HUES48 (cell line): ENCODE results near the gene ERFL.
"Not testable (repeated sequence)": the region's sequence is repeated elsewhere in the genome, so short reads cannot be mapped to it uniquely, and the experiment has no call there.

ENCODE experiments used
- H3K27ac ChIP-seq: one replicate; pipeline ENCODE4 v1.7.0; 2013; ENCODE audit warnings: low read depth, low read length, inconsistent platforms
- H3K27me3 ChIP-seq: 2 replicates; pipeline ENCODE4 v1.6.1; 2013; ENCODE audit warnings: mild to moderate bottlenecking, low read length; ENCODE audit not compliant: control insufficient read depth, insufficient read depth
- H3K36me3 ChIP-seq: 2 replicates; pipeline ENCODE4 v1.6.1; 2013; ENCODE audit warnings: low read length; ENCODE audit not compliant: control insufficient read depth, insufficient read depth
- H3K4me1 ChIP-seq: 2 replicates; pipeline ENCODE4 v1.6.1; 2013; ENCODE audit warnings: mild to moderate bottlenecking, low read length; ENCODE audit not compliant: control insufficient read depth, insufficient read depth
- H3K4me3 ChIP-seq: 2 replicates; pipeline ENCODE4 v1.5.1; 2013; ENCODE audit warnings: mild to moderate bottlenecking, low read depth, low read length
- H3K9ac ChIP-seq: 2 replicates; pipeline ENCODE4 v1.6.1; 2013; ENCODE audit warnings: mild to moderate bottlenecking, low read depth, low read length, moderate library complexity
- H3K9me3 ChIP-seq: 2 replicates; pipeline ENCODE4 v1.6.1; 2013; ENCODE audit warnings: low read length; ENCODE audit not compliant: control insufficient read depth, insufficient read depth

The ERFL gene

DNA sequence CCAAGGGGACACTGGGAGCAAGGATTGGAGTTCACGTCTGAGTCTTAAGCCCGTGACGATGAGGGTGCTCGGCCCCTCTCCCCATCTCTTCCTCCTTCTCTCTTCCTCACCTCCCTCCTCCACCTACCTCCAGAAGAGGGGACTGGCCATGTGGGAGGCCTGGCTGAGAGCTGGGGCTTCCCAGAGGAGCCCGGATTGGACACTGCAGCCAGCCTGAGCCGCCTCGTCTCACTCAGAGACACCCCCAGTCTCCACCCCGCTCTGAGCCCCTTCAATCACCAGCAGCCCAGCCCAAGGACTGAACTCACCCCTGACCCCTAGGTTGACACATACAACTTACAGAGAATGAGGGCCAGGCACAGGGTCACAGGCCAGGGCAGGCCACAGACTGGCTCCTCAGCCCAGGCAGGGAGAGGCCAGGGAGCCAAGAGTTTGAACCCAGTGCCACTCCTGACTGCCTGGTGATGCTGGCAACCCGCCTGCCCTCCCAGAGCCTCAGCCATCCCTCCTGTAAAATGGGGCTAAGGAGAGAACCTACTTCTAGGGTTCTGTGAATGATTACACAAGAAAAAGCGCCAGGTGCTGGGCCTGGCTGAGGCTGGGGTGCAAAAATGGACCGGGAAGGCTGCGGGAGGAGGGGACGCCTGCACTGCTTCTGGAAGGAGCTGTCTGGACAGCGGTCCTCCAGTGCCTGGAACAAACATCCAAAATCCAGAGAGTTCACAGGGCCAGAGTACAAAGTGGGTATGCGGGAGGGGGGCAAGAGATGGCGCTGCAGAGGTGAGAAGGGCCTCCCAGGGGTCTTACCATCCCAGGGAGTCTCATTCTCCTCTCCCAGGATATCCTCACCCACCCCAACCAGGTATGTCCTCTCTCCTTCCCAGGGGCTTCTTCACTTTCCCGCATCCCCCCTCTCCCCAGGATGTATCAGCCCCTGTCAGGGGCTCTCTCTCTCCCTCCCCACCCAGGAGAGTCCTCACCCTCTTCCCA is 50.0 kb downstream of the ERFL start:
- no peak overlapping the region for H3K27ac ChIP-seq
- H3K9ac ChIP-seq: no peak overlapping the region
- no peaks in the 10 kb centered on the region for H3K9me3 ChIP-seq
- H3K4me3 ChIP-seq: no peak overlapping the region
- H3K36me3 ChIP-seq: no peaks in the 10 kb centered on the region
- peaks cover 26% of the 10 kb centered on the region for H3K27me3 ChIP-seq
- peaks cover 6% of the 10 kb centered on the region; the same call in 1 of the 2 replicates for H3K4me1 ChIP-seq

DNA sequence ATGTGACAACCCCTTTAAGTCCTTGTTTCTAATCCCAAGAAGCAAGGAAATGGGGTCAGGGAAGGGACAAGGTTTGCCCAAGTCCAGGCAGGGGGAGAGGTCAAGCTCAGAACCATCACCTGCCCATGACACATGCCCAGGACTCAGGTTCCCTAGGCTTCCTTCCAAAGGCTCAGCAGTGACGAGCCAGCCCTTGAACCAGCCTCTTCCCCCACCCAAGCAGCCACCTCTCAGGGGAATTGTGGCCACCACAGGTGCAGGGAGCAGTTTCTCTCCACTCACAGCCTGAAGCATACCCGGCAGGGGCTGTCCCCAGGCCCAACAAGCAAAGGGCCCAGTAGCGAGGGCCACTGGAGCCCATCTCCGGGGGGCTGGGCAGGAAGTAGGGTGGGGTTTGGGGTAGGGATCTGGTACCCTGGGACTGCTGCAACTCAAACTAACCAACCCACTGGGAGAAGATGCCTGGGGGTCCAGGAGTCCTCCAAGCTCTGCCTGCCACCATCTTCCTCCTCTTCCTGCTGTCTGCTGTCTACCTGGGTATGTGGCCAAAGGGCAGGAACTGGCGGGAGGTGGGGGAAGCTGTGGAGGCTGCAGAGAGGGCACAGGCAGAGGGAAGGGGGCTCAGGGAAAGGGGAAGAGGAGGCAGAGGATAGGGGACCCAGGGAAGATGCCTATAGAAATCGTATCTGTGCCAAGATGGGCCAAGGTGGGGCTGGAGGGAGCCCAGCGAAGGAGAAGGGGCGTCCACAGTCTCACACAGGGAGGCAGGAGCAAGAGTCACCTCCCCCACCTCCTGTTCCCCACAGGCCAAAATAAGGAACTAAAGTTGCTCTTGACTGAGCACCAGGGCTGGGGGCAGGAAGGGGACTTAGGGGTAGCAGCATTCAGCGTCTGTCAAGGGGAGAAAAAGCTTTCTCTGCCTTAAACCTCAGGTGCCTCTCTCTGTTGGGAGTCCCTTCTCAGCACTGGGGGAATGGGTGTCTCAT is 51.1 kb downstream of the ERFL start, which contains the start of gene CD79A:
TSS of gene CD79A (plus strand) at position 433 of the 986 bp plus-strand sequence. CDS start at position 459, 26 bp downstream.
- Histone ChIP-seq H3K4me3 (no peak within 1 kb of the TSS), H3K4me1 (peaks cover under 1% of the 10 kb centered on the region; the same call in 1 of the 2 replicates), H3K9ac (no peak within 1 kb of the TSS)

DNA sequence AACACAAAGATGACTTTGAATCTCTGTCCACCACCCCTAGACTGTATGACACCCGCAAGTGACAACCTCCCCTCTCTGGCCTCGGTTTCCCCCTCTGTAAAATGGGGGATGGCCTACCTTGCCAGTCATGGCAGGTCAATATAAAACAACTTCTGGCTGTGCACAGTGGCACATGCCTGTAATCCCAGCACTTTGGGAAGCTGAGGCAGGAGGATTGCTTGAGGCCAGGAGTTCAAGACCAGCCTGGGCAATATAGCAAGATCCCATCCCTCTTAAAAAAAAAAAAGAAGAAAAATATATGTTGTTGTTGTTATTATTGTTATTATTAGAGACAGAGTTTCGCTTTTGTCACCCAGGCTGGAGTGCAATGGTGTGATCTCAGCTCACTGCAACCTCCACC is 52.3 kb downstream of the ERFL start:
- H3K4me3 ChIP-seq, H3K27me3 ChIP-seq, H3K9me3 ChIP-seq, H3K27ac ChIP-seq, H3K4me1 ChIP-seq, H3K9ac ChIP-seq: not testable (repeated sequence)
- peaks cover 11% of the 10 kb centered on the region for H3K36me3 ChIP-seq

More for the DNA sequence above, 51.1 kb downstream of the ERFL start, which contains the start of gene CD79A:
- Histone ChIP-seq H3K27ac (no peak within 1 kb of the TSS), H3K36me3 (no peaks in the 10 kb centered on the region), H3K27me3 (peaks cover 17% of the 10 kb centered on the region), H3K9me3 (no peaks in the 10 kb centered on the region)

DNA sequence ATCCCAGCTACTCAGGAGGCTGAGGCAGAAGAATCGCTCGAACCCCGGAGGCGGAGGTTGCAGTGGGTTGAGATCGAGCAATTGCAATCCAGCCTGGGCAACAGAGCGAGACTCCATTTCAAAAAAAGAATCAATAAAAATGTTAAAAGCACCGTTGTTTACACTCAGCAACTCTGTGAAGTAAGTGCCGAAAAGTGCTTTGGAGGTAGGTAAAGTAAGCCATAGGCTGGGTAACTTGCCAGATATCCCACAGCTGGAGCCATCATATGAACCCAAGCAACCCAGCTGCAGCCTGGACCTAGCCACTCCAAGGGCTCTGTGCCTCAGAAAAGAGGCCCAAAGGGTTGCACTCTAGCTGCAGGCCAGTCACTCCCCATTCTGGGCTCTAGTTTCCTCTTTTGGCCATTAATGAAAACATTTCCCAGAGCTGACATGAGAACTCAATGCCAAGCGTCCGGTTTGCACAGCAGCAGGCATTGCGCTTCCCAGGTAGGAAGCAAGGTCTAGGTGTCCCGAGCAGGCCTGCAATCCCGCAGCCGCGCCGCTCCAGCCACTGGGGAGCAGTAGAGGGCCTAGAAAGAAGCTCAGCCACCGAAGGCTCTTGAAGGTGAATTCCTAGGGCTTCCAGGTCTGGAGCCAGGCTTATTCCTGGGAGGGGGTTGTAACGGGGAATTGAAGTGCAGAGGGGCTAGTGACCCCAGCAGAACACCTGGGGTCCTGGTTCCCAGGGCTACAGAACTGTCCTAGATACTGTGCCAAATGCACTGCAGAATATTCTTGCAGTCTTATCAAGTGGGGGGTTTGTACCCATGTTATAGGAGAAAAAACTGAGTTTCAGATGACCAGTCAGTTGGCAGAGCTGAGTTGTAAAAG is 55.2 kb downstream of the ERFL start:
- no peak overlapping the region for H3K9ac ChIP-seq
- H3K9me3 ChIP-seq: no peaks in the 10 kb centered on the region
- H3K27me3 ChIP-seq: peaks cover 3% of the 10 kb centered on the region; the same call in 1 of the 2 replicates
- peaks cover 38% of the 10 kb centered on the region for H3K36me3 ChIP-seq
- H3K4me1 ChIP-seq: no peaks in the 10 kb centered on the region; the same call in 1 of the 2 replicates
- no peak overlapping the region for H3K4me3 ChIP-seq
- peak overlapping the region; percentile 79 for H3K27ac ChIP-seq

DNA sequence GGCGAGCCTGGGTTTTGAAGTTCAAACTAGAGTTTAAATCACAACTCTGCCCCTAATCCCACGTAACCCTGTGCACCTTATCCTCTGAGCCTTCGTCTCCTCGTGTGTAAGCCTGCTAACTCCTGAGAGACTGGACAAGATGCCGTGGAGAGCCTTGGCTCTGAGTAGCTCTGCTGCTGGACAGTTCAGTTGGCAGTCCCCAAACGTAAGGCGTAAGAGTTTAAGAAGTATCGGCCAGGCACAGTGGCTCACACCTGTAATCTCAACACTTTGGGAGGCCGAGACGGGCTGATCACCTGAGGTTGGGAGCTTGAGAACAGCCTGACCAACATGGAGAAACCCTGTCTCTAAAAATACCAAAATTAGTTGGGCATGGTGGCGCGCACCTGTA is 55.9 kb downstream of the ERFL start:
- Histone ChIP-seq H3K4me1 (no peaks in the 10 kb centered on the region; the same call in 1 of the 2 replicates), H3K9ac (no peak overlapping the region), H3K36me3 (peaks cover 45% of the 10 kb centered on the region), H3K9me3 (no peaks in the 10 kb centered on the region), H3K27me3 (peaks cover 3% of the 10 kb centered on the region; the same call in 1 of the 2 replicates), H3K4me3 (no peak overlapping the region), H3K27ac (peak overlapping the region; percentile 79)

DNA sequence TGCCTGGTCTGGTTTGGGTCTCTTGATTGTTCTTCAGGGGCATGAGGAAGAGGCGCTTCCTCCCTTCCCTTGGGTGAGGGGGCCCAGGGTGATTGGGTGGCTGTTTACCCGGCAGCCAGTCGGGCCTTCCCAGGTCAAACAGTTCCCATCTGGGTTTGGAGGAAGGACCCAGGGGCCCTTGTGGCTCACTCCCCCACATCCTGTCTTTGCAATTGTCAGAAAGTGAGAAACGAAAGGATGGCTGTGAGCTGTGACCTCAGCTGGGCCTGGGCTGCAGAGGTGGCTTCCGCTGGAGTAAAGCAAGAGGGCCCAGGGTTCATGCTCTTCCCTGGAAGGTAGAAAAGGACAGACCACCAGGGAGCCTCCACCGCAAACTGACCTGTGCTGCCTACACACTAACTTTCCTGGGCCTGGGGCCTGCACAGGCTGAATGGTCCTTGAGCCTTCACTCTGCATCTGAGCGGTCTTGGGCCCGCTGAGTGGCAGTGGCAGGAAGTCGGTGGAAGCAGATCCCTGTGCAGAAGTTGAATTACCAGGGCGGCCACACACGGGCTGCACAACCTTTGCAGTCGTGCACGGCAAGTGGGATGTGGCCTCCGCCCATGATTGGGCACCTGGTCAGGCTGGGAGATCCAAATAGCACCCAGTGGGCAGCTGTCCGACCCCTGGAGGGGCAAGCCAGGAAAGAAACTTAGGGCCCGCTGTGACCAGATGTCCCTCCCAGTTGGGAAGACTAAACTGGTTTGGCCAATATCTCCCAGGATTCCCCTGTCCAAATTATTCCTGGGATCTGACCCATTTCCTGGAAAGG is 56.5 kb downstream of the ERFL start:
- peaks cover 50% of the 10 kb centered on the region for H3K36me3 ChIP-seq
- H3K9me3 ChIP-seq: no peaks in the 10 kb centered on the region
- no peaks in the 10 kb centered on the region for H3K4me1 ChIP-seq
- H3K27ac ChIP-seq: peak overlapping the region; percentile 79
- no peak overlapping the region for H3K4me3 ChIP-seq
- no peak overlapping the region for H3K9ac ChIP-seq
- peaks cover under 1% of the 10 kb centered on the region; the same call in 1 of the 2 replicates for H3K27me3 ChIP-seq

DNA sequence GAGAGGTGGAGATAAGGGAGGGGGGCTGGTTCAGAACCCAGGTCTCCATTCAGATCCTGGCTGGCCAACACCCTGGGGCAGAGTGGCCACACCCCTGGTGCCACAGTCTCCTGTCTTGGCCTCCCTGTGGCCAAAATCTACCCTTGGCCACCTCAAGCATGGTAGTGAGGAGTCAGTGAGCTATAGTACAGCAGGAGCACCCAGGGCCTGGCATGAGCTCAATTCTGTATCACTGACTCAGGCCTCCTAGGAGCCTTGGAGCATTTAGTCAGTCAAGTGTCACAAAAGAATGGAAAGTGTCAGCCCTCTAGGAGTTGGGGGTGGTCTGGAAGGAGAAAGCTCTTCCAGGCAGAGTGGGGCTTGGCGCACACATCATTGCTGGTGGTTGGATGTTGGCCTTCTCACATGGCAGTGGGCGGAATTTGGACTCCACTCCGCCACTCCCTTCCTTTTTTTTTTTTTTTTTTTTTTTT is 57.8 kb downstream of the ERFL start:
- Histone ChIP-seq H3K9ac (no peak overlapping the region), H3K4me1 (no peaks in the 10 kb centered on the region), H3K27me3 (no peaks in the 10 kb centered on the region), H3K36me3 (peaks cover 60% of the 10 kb centered on the region), H3K27ac (peak overlapping the region; percentile 22), H3K4me3 (no peak overlapping the region), H3K9me3 (no peaks in the 10 kb centered on the region)

DNA sequence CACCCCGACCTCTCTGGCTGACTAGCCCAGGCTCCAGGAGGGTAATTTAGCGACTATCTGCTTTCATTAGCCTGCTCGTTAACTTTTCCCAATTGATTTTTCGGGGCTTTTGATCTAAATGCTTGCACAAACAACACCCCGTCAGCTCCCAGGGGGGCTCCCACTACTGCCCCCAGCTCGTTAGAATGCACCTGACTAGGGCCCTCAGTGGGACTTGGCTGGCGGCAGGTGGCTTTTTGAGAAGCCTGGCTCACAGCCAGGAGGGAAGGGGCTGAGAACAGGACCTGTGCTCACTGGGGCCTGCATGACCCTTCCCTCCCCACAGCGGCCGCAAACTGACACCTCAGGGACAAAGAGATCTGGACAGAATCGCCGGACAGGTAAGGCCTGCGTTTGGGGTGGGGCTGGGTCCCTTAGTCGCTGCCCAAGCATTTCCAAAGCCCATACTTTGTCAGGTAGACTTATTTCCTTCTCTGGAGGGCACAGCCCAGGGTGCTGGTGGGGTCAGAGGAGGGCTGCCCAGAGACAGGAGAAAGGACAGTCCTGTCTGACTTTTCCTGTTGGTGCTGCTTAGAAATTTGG is 58.8 kb downstream of the ERFL start:
- no peak overlapping the region for H3K9ac ChIP-seq
- peaks cover 70% of the 10 kb centered on the region for H3K36me3 ChIP-seq
- H3K27me3 ChIP-seq: no peaks in the 10 kb centered on the region
- peak overlapping the region; percentile 52 for H3K27ac ChIP-seq
- H3K4me3 ChIP-seq: no peak overlapping the region
- no peaks in the 10 kb centered on the region for H3K4me1 ChIP-seq
- H3K9me3 ChIP-seq: no peaks in the 10 kb centered on the region

DNA sequence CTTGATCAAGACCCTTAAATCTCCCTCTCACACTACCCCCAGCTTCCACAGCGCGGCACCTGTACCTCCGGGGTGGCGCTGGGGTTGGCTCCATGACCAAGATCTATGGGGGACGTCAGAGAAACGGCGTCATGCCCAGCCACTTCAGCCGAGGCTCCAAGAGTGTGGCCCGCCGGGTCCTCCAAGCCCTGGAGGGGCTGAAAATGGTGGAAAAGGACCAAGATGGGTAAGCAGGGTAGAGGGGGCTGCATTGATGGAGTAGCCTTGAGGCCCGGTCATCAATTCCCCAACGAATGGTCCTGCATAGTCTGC is 59.3 kb downstream of the ERFL start:
- no peaks in the 10 kb centered on the region for H3K9me3 ChIP-seq
- H3K36me3 ChIP-seq: peaks cover 75% of the 10 kb centered on the region
- H3K27me3 ChIP-seq: no peaks in the 10 kb centered on the region
- no peak overlapping the region for H3K9ac ChIP-seq
- H3K4me1 ChIP-seq: no peaks in the 10 kb centered on the region
- peak overlapping the region; percentile 52 for H3K27ac ChIP-seq
- H3K4me3 ChIP-seq: no peak overlapping the region
